Type B pancreatic cell (in vitro differentiated cells): Measurements from ENCODE around the gene DSCAM. TPM values are rescaled to one million over a fixed set of nuclear protein-coding genes. Genes with fewer than 3 reads are reported as not detected.

ENCODE experiments used
- DNase-seq: peaks from one replicate; pipeline ENCODE4 v3.0.0; 2021; ENCODE audit warnings: mixed read lengths; ENCODE audit not compliant: unreplicated experiment; ENCODE audit errors: extremely low spot score
- H3K27ac Mint-ChIP-seq: 2 replicates; pipeline ENCODE4 v1.8.0; 2021; ENCODE audit warnings: mild to moderate bottlenecking, mixed read lengths
- H3K27me3 Mint-ChIP-seq: 2 replicates; pipeline ENCODE4 v1.8.0; 2021; ENCODE audit warnings: mixed read lengths
- H3K36me3 Mint-ChIP-seq: 2 replicates; pipeline ENCODE4 v1.8.0; 2021; ENCODE audit warnings: mixed read lengths
- H3K4me1 Mint-ChIP-seq: one replicate; pipeline ENCODE4 v1.8.0; 2021; ENCODE audit warnings: mixed read lengths; ENCODE audit not compliant: unreplicated experiment
- H3K4me3 Mint-ChIP-seq: 2 replicates; pipeline ENCODE4 v1.8.0; 2021; ENCODE audit warnings: mild to moderate bottlenecking, mixed read lengths
- H3K9me3 Mint-ChIP-seq: 2 replicates; pipeline ENCODE4 v1.8.0; 2021; ENCODE audit warnings: mixed read lengths
- total RNA-seq: library from RNA; stranded (reverse); gene quantifications from 2 replicates; pipeline ENCODE4 v1.2.1, GENCODE V29; 2021; ENCODE audit warnings: low replicate concordance
- TF ChIP-seq, protein P1 (sequence below): fragments of 200-600 bp; sonication (generic); conservative IDR thresholded peaks from 2 replicates; pipeline ENCODE4 v1.5.0; 2021; ENCODE audit warnings: antibody characterized with exemption, mild to moderate bottlenecking

Gene DSCAM
- total RNA-seq, 1 donor from 2014 or later: 1.4 TPM

DNA sequence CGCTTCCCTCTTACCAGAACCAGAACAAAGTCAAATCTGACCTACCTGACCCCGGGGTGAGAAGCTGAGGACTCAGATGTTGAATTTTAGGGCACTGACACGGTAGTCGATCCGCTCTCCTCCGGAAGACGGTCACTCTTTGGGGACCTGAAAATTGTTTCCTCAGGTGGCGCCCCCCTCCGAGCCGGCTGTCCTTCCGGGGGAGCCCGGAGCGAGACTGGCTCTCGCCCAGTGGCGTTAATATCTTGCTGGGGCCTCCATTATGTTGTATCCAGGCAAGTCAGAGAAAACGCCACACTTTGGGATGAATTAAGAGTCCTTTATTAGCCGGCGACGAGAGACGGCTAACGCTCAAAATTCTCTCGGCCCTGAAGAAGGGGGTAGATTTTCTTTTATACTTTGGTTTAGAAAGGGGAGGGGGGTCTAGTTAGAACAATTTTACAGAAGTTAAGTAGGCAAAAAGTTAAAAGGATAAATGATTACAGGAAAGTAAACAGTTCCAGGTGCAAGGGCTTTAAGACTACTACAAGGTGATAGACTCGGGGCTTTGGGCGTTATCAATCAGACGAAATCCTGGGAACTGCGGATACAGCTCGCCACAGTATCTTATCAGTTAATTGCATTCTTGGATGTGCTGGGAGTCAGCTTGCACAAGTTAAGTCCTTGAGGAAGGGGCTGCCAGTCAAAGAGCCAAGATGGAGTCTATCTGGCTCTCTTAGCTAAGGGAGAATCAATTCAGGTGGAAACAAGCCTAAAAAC is 269.5 kb downstream of the DSCAM start:
- Mint-ChIP-seq H3K4me1 (no peaks in the 10 kb centered on the region), H3K27me3 (no peaks in the 10 kb centered on the region), H3K27ac (no peak overlapping the region), H3K9me3 (peaks cover 5% of the 10 kb centered on the region), H3K36me3 (no peaks in the 10 kb centered on the region), H3K4me3 (peak overlapping the region; percentile 18)
- TF ChIP-seq, protein P1, sequence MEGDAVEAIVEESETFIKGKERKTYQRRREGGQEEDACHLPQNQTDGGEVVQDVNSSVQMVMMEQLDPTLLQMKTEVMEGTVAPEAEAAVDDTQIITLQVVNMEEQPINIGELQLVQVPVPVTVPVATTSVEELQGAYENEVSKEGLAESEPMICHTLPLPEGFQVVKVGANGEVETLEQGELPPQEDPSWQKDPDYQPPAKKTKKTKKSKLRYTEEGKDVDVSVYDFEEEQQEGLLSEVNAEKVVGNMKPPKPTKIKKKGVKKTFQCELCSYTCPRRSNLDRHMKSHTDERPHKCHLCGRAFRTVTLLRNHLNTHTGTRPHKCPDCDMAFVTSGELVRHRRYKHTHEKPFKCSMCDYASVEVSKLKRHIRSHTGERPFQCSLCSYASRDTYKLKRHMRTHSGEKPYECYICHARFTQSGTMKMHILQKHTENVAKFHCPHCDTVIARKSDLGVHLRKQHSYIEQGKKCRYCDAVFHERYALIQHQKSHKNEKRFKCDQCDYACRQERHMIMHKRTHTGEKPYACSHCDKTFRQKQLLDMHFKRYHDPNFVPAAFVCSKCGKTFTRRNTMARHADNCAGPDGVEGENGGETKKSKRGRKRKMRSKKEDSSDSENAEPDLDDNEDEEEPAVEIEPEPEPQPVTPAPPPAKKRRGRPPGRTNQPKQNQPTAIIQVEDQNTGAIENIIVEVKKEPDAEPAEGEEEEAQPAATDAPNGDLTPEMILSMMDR: no peak
- no peak for DNase-seq

DNA sequence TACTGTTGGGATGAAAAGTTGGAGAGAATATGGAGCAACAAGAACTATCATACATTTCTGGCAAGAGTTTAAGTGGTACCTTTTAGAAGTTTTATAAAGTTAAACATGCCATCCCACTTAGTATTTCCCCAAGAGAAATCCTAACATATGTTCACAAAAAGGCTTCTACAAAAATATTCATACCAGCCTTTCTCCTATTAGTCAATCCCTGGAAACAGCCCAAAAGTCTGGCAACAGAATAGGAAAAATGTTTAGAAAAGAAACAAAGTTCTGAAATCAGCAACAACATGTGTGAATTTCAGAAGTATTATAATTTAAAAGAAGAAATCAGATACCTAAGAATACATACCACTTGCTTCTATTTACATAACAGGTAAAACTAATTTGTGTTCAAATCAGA is 271.0 kb downstream of the DSCAM start:
- Mint-ChIP-seq H3K4me1 (no peaks in the 10 kb centered on the region), H3K27me3 (no peaks in the 10 kb centered on the region), H3K36me3 (no peaks in the 10 kb centered on the region), H3K27ac (no peak overlapping the region), H3K9me3 (peaks cover 5% of the 10 kb centered on the region), H3K4me3 (no peak overlapping the region)
- TF ChIP-seq, protein P1: no peak
- DNase-seq: no peak

DNA sequence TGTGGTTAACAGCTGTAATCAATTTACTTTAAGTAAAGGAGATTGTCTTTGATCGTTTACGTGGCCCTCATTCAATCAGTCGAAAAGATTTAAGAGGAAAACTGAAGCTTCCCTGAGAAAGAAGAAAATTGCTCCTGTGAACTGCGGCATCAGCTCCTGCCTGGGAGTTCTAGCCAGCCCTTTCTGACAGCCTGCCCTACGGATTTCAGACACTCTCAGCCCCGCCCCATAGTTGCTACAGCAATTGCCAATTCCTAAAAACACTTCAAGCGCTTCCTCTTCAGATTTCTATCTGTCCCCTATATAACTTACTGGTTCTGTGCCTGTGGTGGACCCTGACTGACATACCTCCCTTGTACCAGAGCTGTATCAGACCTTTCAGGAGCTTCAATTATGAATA is 277.6 kb downstream of the DSCAM start:
- Mint-ChIP-seq H3K27ac (no peak overlapping the region), H3K36me3 (no peaks in the 10 kb centered on the region)

DNA sequence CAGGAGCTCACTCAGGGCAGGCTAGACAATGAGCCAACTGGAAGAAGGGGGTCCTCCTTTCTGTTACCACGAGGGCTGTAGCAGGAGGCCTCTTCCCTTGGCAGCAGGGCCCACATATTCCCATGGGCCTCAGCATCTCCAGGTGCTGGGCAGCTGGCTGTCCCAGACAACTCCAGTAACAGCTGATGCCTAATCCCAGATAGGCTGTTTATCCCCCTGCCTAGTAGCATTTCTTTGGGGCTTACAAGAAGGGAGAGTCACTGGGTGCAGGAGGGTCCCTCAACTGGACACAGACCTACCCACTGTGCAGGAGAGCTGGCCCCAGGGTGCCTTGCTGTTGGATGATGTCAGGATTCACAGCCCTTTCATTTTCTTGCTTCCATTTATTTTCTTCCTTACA is 278.2 kb downstream of the DSCAM start:
- Mint-ChIP-seq H3K27me3 (no peaks in the 10 kb centered on the region), H3K4me1 (peaks cover 21% of the 10 kb centered on the region), H3K4me3 (no peak overlapping the region), H3K36me3 (no peaks in the 10 kb centered on the region), H3K9me3 (peaks cover 4% of the 10 kb centered on the region), H3K27ac (no peak overlapping the region)
- DNase-seq: no peak
- TF ChIP-seq, protein P1: no peak

More for the DNA sequence above, 277.6 kb downstream of the DSCAM start:
- Mint-ChIP-seq H3K4me1 (peaks cover 21% of the 10 kb centered on the region), H3K27me3 (no peaks in the 10 kb centered on the region), H3K9me3 (peaks cover 4% of the 10 kb centered on the region), H3K4me3 (no peak overlapping the region)
- TF ChIP-seq, protein P1: no peak
- DNase-seq: no peak

DNA sequence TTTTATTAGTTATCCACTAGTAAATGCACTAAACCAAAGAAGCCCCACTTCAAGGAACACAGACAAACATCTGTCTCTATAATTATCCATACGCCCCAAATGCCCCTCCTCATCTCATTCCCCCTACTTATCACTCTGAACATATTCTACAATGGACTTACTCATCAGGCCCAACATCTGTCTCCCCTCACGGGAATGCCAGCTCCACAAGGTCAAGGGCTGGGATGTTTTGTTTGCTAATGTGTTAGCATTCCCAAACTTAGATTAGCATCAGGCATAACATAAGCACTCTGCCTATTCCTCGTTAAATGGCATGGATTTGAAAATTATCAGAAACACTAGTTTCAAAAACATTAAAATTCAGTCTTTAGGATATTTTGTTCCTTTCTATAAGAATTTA is 279.5 kb downstream of the DSCAM start:
- Mint-ChIP-seq H3K27ac (no peak overlapping the region), H3K27me3 (no peaks in the 10 kb centered on the region), H3K9me3 (peaks cover 4% of the 10 kb centered on the region), H3K36me3 (no peaks in the 10 kb centered on the region), H3K4me1 (peaks cover 24% of the 10 kb centered on the region), H3K4me3 (no peak overlapping the region)
- no peak for DNase-seq
- TF ChIP-seq, protein P1: no peak
